Neuron (in vitro differentiated cells): ENCODE measurements around the gene CD19.
A peak's percentile ranks its signal among the peaks of the same experiment; 100 is the strongest.
"Not testable (repeated sequence)": the region's sequence is repeated elsewhere in the genome, so short reads cannot be mapped to it uniquely, and the experiment has no call there.

Experiments used
- H2AFZ ChIP-seq: one replicate; pipeline ENCODE4 v1.6.1; 2013; ENCODE audit warnings: low read depth, mild to moderate bottlenecking, inconsistent platforms, low read length, moderate library complexity
- H3K27me3 ChIP-seq: one replicate; pipeline ENCODE4 v1.6.1; 2013; ENCODE audit warnings: low read length; ENCODE audit not compliant: insufficient read depth
- H3K36me3 ChIP-seq: one replicate; pipeline ENCODE4 v1.6.1; 2013; ENCODE audit warnings: low read length; ENCODE audit not compliant: insufficient read depth
- H3K4me1 ChIP-seq: one replicate; pipeline ENCODE4 v1.6.1; 2013; ENCODE audit warnings: low read length; ENCODE audit not compliant: insufficient read depth
- H3K4me3 ChIP-seq: 2 replicates; pipeline ENCODE4 v1.5.1; 2013; ENCODE audit warnings: mild to moderate bottlenecking, low read length, moderate library complexity
- H3K9me3 ChIP-seq: one replicate; pipeline ENCODE4 v1.6.1; 2013; ENCODE audit warnings: low read length

The CD19 gene

GRCh38 chr16:28932339-28933141, 769 bp downstream of the CD19 start:
- Histone ChIP-seq H3K9me3 (no peaks in the 10 kb centered on the region), H3K27me3 (no peaks in the 10 kb centered on the region), H3K4me1 (peaks cover 4% of the 10 kb centered on the region), H3K4me3 (no peak overlapping the region), H2AFZ (no peak overlapping the region), H3K36me3 (no peaks in the 10 kb centered on the region)

- Histone ChIP-seq H2AFZ (no peak overlapping the region), H3K36me3 (no peaks in the 10 kb centered on the region), H3K4me1 (peaks cover 4% of the 10 kb centered on the region), H3K27me3 (no peaks in the 10 kb centered on the region), H3K4me3 (no peak overlapping the region), H3K9me3 (no peaks in the 10 kb centered on the region)
Observed at GRCh38 chr16:28933171-28933570, 1.4 kb downstream of the CD19 start.

- H3K9me3 ChIP-seq, result no peaks in the 10 kb centered on the region
- H3K4me3 ChIP-seq, result no peak overlapping the region
- H3K27me3 ChIP-seq, result no peaks in the 10 kb centered on the region
- H3K4me1 ChIP-seq, result peaks cover 4% of the 10 kb centered on the region
- H3K36me3 ChIP-seq, result no peaks in the 10 kb centered on the region
- H2AFZ ChIP-seq, result no peak overlapping the region
Observed at GRCh38 chr16:28935346-28935745, 3.6 kb downstream of the CD19 start.

- H3K36me3 ChIP-seq, result no peaks in the 10 kb centered on the region
- no peaks in the 10 kb centered on the region for H3K9me3 ChIP-seq
- H3K27me3 ChIP-seq, result no peaks in the 10 kb centered on the region
- no peak overlapping the region for H3K4me3 ChIP-seq
- H3K4me1 ChIP-seq, result no peaks in the 10 kb centered on the region
- H2AFZ ChIP-seq, result no peak overlapping the region
Observed at GRCh38 chr16:28935924-28936783, 4.4 kb downstream of the CD19 start.

GRCh38 chr16:28936784-28937155, 5.0 kb downstream of the CD19 start:
- no peaks in the 10 kb centered on the region for H3K9me3 ChIP-seq
- no peaks in the 10 kb centered on the region for H3K27me3 ChIP-seq
- no peaks in the 10 kb centered on the region for H3K4me1 ChIP-seq
- H3K36me3 ChIP-seq, result no peaks in the 10 kb centered on the region
- no peak overlapping the region for H3K4me3 ChIP-seq
- H2AFZ ChIP-seq, result no peak overlapping the region

- Histone ChIP-seq H3K9me3 (no peaks in the 10 kb centered on the region), H3K4me3 (no peak overlapping the region), H3K27me3 (no peaks in the 10 kb centered on the region)
Observed at GRCh38 chr16:28937222-28937876, 5.6 kb downstream of the CD19 start.

GRCh38 chr16:28938721-28939120, 7.0 kb downstream of the CD19 start:
- Histone ChIP-seq H3K9me3 (no peaks in the 10 kb centered on the region), H3K27me3 (no peaks in the 10 kb centered on the region), H3K36me3 (no peaks in the 10 kb centered on the region), H2AFZ (no peak overlapping the region), H3K4me3 (no peak overlapping the region), H3K4me1 (no peaks in the 10 kb centered on the region)

More at GRCh38 chr16:28937222-28937876, 5.6 kb downstream of the CD19 start:
- Histone ChIP-seq H3K36me3 (no peaks in the 10 kb centered on the region), H2AFZ (no peak overlapping the region), H3K4me1 (no peaks in the 10 kb centered on the region)

GRCh38 chr16:28939825-28940224, 8.1 kb downstream of the CD19 start:
- H3K4me1 ChIP-seq, H3K27me3 ChIP-seq, H3K9me3 ChIP-seq, H3K36me3 ChIP-seq, H3K4me3 ChIP-seq, H2AFZ ChIP-seq: not testable (repeated sequence)

- no peak overlapping the region for H3K4me3 ChIP-seq
- H3K4me1 ChIP-seq, result peaks cover 6% of the 10 kb centered on the region
- H3K9me3 ChIP-seq, result no peaks in the 10 kb centered on the region
- no peak overlapping the region for H2AFZ ChIP-seq
- no peaks in the 10 kb centered on the region for H3K27me3 ChIP-seq
- H3K36me3 ChIP-seq, result no peaks in the 10 kb centered on the region
Observed at GRCh38 chr16:28943281-28943680, 11.5 kb downstream of the CD19 start.

GRCh38 chr16:28946681-28947080, 14.9 kb downstream of the CD19 start:
- no peak overlapping the region for H2AFZ ChIP-seq
- peaks cover 9% of the 10 kb centered on the region for H3K4me1 ChIP-seq
- no peaks in the 10 kb centered on the region for H3K36me3 ChIP-seq

GRCh38 chr16:28950648-28951409, 19.1 kb downstream of the CD19 start, which contains the start of gene NFATC2IP:
TSS of gene NFATC2IP (plus strand) at chr16:28950937. CDS start at chr16:28951012, 75 bp downstream.
- peak within 1 kb of the TSS; percentile 64 for H2AFZ ChIP-seq
- H3K4me3 ChIP-seq, result peak within 1 kb of the TSS; percentile 97
- no peaks in the 10 kb centered on the region for H3K9me3 ChIP-seq
- peaks cover 13% of the 10 kb centered on the region for H3K4me1 ChIP-seq
- no peaks in the 10 kb centered on the region for H3K27me3 ChIP-seq
- H3K36me3 ChIP-seq, result peaks cover 23% of the 10 kb centered on the region

More at GRCh38 chr16:28946681-28947080, 14.9 kb downstream of the CD19 start:
- Histone ChIP-seq H3K4me3 (no peak overlapping the region), H3K9me3 (no peaks in the 10 kb centered on the region), H3K27me3 (no peaks in the 10 kb centered on the region)

- H3K4me3 ChIP-seq, result peak overlapping the region; percentile 97
- H3K9me3 ChIP-seq, result no peaks in the 10 kb centered on the region
- H3K36me3 ChIP-seq, result peaks cover 28% of the 10 kb centered on the region
- H2AFZ ChIP-seq, result peak overlapping the region; percentile 64
- H3K27me3 ChIP-seq, result no peaks in the 10 kb centered on the region
- peaks cover 12% of the 10 kb centered on the region for H3K4me1 ChIP-seq
Observed at GRCh38 chr16:28951410-28951943, 19.7 kb downstream of the CD19 start.
